HG02981 (cell line): ENCODE measurements around the gene PKD1L1.
"Not testable (repeated sequence)": the region's sequence is repeated elsewhere in the genome, so short reads cannot be mapped to it uniquely, and the experiment has no call there.

Experiments used
- ATAC-seq: cut with Tn5 transposase; IDR thresholded peaks from one replicate; pipeline ENCODE4 v1.9.1; 2021; ENCODE audit warnings: mild to moderate bottlenecking, moderate library complexity; ENCODE audit not compliant: unreplicated experiment

PKD1L1 gene

GRCh38 chr7:47965456-47965855 is 17.2 kb upstream of the PKD1L1 start:
- ATAC-seq, result no peak

GRCh38 chr7:47962262-47962661 is 14.0 kb upstream of the PKD1L1 start:
- ATAC-seq, result no peak

GRCh38 chr7:47957156-47957555 is 8.9 kb upstream of the PKD1L1 start:
- no peak for ATAC-seq

- ATAC-seq, result no peak
These were observed 8.0 kb upstream of the PKD1L1 start for GRCh38 chr7:47956220-47956619.

- ATAC-seq, result no peak
These were observed 6.1 kb upstream of the PKD1L1 start for GRCh38 chr7:47954231-47954911.

- no peak for ATAC-seq
These were observed 5.6 kb upstream of the PKD1L1 start for GRCh38 chr7:47953822-47954221.

GRCh38 chr7:47952224-47952623 is 4.0 kb upstream of the PKD1L1 start:
- ATAC-seq, result no peak

GRCh38 chr7:47951374-47951773 is 3.1 kb upstream of the PKD1L1 start:
- ATAC-seq, result no peak

- no peak for ATAC-seq
These were observed 2.4 kb upstream of the PKD1L1 start for GRCh38 chr7:47950714-47951113.

- no peak for ATAC-seq
These were observed 1.4 kb upstream of the PKD1L1 start for GRCh38 chr7:47949703-47950102.

- ATAC-seq, result no peak
These were observed 914 bp downstream of the PKD1L1 start for GRCh38 chr7:47947355-47947749.

- no peak for ATAC-seq
These were observed 1.5 kb downstream of the PKD1L1 start for GRCh38 chr7:47946581-47947354.

GRCh38 chr7:47945261-47946015 is 2.8 kb downstream of the PKD1L1 start:
- no peak for ATAC-seq

GRCh38 chr7:47944536-47945260 is 3.6 kb downstream of the PKD1L1 start:
- no peak for ATAC-seq

- ATAC-seq, result no peak
These were observed 4.4 kb downstream of the PKD1L1 start for GRCh38 chr7:47943676-47944474.

GRCh38 chr7:47942651-47943050 is 5.6 kb downstream of the PKD1L1 start:
- not testable (repeated sequence) for ATAC-seq

GRCh38 chr7:47942132-47942531 is 6.1 kb downstream of the PKD1L1 start:
- no peak for ATAC-seq

- no peak for ATAC-seq
These were observed 7.0 kb downstream of the PKD1L1 start for GRCh38 chr7:47941136-47941844.
